Bronchial epithelial cell (primary cell): ENCODE data around the gene MATK. TPM values are rescaled to one million over a fixed set of nuclear protein-coding genes. Genes with fewer than 3 reads are reported as not detected.

Experiments
- DNase-seq: peaks from one replicate; pipeline ENCODE4 v3.0.0-alpha.2; 2010; ENCODE audit warnings: low read depth
- FAIRE-seq: peaks from 2 replicates; lab custom pipeline; 2011; peaks lifted over from hg19 to GRCh38; lab: Jason Lieb, UNC
- H3K27me3 ChIP-seq: 2 replicates; pipeline ENCODE4 v1.5.1; 2011; ENCODE audit warnings: low read length; ENCODE audit not compliant: control insufficient read depth, insufficient read depth
- H3K36me3 ChIP-seq: 2 replicates; pipeline ENCODE4 v1.5.1; 2011; ENCODE audit warnings: low read length; ENCODE audit not compliant: control insufficient read depth, insufficient read depth
- H3K4me3 ChIP-seq: 2 replicates; pipeline ENCODE4 v1.5.1; 2011; ENCODE audit warnings: mild to moderate bottlenecking, low read depth, low read length, control low read depth
- total RNA-seq: library from RNA; depleted of rRNA; stranded (reverse); fragments of >200 nt; gene quantifications from 2 replicates; pipeline ENCODE4 v1.2.1, GENCODE V29; 2014
- TF ChIP-seq, protein P1 (sequence below): IDR thresholded peaks from 2 replicates; pipeline ENCODE4 v1.5.1; 2011; ENCODE audit warnings: mild to moderate bottlenecking, moderate library complexity, low read length, control low read depth, inconsistent platforms; ENCODE audit not compliant: insufficient read depth, severe bottlenecking

The MATK gene, protein sequence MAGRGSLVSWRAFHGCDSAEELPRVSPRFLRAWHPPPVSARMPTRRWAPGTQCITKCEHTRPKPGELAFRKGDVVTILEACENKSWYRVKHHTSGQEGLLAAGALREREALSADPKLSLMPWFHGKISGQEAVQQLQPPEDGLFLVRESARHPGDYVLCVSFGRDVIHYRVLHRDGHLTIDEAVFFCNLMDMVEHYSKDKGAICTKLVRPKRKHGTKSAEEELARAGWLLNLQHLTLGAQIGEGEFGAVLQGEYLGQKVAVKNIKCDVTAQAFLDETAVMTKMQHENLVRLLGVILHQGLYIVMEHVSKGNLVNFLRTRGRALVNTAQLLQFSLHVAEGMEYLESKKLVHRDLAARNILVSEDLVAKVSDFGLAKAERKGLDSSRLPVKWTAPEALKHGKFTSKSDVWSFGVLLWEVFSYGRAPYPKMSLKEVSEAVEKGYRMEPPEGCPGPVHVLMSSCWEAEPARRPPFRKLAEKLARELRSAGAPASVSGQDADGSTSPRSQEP
- not detected in 2 replicates for total RNA-seq

DNA sequence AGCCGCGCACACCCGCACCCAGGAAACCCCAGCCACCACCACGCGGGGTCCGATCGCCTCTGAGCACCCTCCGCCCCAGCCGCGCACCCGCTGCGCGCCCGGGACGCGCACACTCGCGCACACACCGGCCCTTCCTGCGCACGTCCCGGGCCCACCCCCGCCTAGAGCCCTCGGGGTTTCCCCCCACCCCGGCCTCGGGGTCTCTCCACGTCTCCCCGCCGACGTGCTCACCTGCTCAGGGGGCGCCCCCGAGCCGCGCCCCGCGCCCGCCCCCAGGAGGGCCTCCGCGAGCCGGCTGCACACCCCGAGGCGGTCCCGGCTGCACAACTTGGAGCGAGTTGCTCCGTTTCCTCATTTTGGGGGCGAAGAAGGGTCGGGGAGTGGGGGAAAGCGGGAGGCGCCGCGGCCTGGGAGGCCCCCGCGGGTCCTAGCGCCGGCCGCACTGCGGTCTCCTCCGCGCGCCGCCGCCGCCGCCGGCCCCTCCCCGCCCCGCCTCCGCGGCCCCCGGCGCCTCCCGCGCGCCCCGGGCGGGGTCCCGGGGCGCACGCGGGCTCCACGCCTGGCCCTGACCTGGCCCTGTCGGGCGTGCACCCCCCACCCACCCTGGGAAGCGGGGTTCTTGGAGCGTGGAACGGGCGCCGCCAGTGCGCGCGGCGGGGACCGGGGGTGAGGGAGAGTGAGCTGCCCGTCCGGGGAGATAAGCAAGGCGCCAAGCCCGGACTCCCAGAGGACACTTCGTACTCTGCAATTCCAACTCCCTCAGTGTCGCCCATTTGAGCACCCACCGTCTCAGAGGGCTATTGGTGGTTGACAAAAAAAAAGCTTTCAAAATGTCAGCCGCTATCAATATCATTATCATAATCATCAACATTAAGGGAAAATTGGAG, at the start of gene MATK:
MATK (minus strand) TSS at position 444 of the 887 bp plus-strand sequence. CDS start 1,246 bp downstream, outside the sequence.
- TF ChIP-seq, protein P1, sequence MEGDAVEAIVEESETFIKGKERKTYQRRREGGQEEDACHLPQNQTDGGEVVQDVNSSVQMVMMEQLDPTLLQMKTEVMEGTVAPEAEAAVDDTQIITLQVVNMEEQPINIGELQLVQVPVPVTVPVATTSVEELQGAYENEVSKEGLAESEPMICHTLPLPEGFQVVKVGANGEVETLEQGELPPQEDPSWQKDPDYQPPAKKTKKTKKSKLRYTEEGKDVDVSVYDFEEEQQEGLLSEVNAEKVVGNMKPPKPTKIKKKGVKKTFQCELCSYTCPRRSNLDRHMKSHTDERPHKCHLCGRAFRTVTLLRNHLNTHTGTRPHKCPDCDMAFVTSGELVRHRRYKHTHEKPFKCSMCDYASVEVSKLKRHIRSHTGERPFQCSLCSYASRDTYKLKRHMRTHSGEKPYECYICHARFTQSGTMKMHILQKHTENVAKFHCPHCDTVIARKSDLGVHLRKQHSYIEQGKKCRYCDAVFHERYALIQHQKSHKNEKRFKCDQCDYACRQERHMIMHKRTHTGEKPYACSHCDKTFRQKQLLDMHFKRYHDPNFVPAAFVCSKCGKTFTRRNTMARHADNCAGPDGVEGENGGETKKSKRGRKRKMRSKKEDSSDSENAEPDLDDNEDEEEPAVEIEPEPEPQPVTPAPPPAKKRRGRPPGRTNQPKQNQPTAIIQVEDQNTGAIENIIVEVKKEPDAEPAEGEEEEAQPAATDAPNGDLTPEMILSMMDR, result no peak
- no peaks in the 10 kb centered on the region for H3K36me3 ChIP-seq
- H3K4me3 ChIP-seq, result no peak within 1 kb of the TSS
- H3K27me3 ChIP-seq, result peaks cover 2% of the 10 kb centered on the region
- DNase-seq, result no peak
- FAIRE-seq, result no peak

DNA sequence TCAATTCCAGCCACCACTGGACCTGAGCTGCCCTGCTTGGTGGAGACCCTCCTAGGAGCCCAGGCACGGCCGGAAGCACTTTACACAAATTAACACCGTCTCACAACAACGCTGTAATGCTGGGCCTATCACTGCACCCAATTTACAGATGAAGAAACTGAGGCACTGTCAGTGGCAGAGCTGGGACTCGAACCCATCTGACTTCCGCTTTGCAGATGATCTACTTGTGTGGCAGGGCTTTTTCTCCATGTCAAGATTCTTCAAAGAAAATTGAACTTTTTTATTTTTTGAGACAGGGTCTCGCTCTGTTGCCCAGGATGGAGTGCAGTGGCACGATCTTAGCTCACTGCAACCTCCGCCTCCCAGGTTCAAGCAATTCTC, 48.9 kb upstream of the MATK start:
- no peaks in the 10 kb centered on the region for H3K36me3 ChIP-seq
- H3K27me3 ChIP-seq, result no peaks in the 10 kb centered on the region
- no peak overlapping the region for H3K4me3 ChIP-seq
- FAIRE-seq (no peak), DNase-seq (no peak)
- TF ChIP-seq, protein P1, result no peak

DNA sequence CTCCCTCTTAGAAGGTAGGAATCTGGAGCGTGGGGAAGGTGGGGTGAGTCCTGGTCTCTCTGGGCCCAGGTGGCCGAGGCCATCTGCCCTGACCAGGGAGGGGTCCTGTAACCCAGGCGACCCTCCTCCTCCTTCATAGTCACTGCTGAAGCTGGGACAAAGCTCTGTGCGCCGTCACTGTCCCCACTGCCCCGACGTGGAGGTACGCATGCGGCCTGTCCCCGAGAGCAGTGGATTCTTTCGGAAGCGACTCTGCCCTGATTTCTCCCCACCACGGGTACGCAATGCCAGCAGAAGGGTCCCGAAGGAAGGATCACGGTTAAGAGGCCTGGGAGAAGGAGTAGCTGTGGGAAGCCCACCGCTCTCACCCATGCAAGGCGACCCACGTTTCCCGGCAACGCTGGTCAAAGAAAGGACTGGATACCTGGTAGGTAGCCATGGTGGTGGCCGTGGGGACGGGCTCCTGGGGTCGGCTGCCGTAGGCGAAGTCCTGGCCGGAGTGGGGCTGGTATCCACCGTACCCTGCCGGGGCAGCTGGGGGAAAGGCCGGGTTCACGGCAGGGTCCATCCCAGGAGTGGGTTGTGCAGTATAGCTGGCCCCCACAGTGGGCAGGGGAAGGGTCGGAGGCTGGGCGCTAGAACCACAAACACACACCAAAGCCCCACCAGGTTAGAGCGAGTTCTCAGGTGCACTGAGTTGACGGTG, 48.3 kb upstream of the MATK start:
- DNase-seq (no peak), FAIRE-seq (no peak)
- no peaks in the 10 kb centered on the region for H3K27me3 ChIP-seq
- no peaks in the 10 kb centered on the region for H3K36me3 ChIP-seq
- TF ChIP-seq, protein P1, result no peak
- no peak overlapping the region for H3K4me3 ChIP-seq

DNA sequence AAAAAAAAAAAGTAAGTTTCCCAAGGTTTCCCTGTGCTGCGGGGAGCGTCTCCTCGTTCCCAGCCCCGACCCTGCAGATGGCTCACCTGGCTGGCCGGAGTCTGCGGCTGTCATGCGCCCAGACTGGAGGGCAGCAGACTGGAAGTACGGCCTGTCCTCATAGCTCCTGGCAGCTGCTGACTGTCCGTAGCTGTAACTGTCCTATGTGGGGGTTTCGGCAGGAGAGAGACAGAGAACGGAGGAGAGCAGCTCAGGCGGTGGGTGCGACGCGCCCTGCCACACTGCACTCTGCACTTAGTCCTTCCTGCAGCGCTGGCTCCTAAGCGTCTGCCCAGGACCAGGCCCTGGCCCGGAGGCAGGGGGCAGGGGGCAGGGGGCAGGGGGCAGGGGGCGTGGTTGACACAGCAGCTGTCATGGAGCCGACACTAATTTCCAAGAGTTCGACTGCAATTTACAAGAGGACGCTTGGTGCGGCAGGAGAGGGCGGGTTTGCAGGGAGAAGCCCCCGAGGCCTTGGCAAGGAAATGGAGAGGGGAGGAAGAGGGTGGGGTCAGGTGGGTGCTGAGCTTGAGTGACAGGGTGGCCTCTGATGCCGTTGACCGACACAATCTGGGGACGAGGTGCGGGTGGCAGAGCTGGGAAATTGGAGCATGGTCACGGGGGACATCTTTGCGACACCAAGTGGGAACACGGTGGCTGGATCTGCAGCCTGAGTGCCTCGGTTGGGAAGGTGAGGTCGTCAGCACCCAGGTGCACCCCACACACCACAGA, 47.6 kb upstream of the MATK start:
- FAIRE-seq (no peak), DNase-seq (no peak)
- Histone ChIP-seq H3K4me3 (no peak overlapping the region), H3K27me3 (no peaks in the 10 kb centered on the region), H3K36me3 (no peaks in the 10 kb centered on the region)
- TF ChIP-seq, protein P1, result no peak

DNA sequence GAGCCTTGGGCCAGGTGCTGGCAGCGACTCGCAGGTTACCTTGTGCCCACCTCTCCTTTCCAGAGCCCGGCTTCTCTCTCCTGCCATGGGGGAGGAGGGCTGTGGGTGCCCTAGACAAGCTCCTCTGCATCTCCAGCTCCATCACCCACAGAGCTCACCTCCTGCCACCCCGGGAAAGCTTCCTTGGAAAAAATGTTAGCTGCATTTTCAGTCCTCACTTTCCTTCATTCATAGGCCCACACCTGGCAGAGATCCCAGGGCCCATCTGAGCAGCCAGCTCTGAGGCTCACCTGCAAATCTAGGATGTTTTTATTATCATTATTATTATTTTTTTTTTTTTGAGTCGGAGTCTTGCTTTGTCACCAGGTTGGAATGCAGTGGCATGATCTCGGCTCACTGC, 45.8 kb upstream of the MATK start:
- no peak for DNase-seq
- no peaks in the 10 kb centered on the region for H3K27me3 ChIP-seq
- no peaks in the 10 kb centered on the region for H3K36me3 ChIP-seq
- FAIRE-seq, result no peak
- H3K4me3 ChIP-seq, result no peak overlapping the region
- TF ChIP-seq, protein P1, result no peak
